GM12878 (cell line): ENCODE measurements around the gene ORAI3. TPM values are rescaled to one million over a fixed set of nuclear protein-coding genes. Genes with fewer than 3 reads are reported as not detected.

Source experiments
- BHLHE40 ChIP-seq, 2 experiments: fragments of 450-650 bp in 1 of 2; IDR thresholded peaks; 2 replicates each; pipeline ENCODE4 v1.6.1; 2011 to 2017; ENCODE audit warnings: low read depth in 2 of 2, borderline replicate concordance in 1 of 2, improper control_type of control experiment in 1 of 2, low read length in 1 of 2, mild to moderate bottlenecking in 1 of 2
- BMI1 ChIP-seq: fragments of 450-650 bp; IDR thresholded peaks from 2 replicates; pipeline ENCODE4 v1.6.1; 2016; ENCODE audit warnings: mild to moderate bottlenecking, moderate library complexity, borderline replicate concordance
- CREM ChIP-seq: IDR thresholded peaks from 2 replicates; pipeline ENCODE4 v1.6.1; 2014; ENCODE audit warnings: antibody characterized with exemption, low read depth
- HDGF ChIP-seq: fragments of 450-650 bp; IDR thresholded peaks from 2 replicates; pipeline ENCODE4 v1.6.1; 2016; ENCODE audit warnings: antibody characterized with exemption
- IKZF1 ChIP-seq: fragments of 450-650 bp; conservative IDR thresholded peaks from 2 replicates; pipeline ENCODE4 v1.6.1; 2017; ENCODE audit warnings: antibody characterized with exemption, mild to moderate bottlenecking
- MEF2B ChIP-seq: fragments of 450-650 bp; IDR thresholded peaks from 2 replicates; pipeline ENCODE4 v1.6.1; 2018; ENCODE audit warnings: mild to moderate bottlenecking, moderate library complexity; ENCODE audit not compliant: partially characterized antibody, poor library complexity, severe bottlenecking
- PAX8 ChIP-seq: fragments of 450-650 bp; IDR thresholded peaks from 2 replicates; pipeline ENCODE4 v1.6.1; 2017; ENCODE audit warnings: mild to moderate bottlenecking, moderate library complexity
- PML ChIP-seq: IDR thresholded peaks from 2 replicates; pipeline ENCODE4 v1.6.1; 2012; ENCODE audit warnings: low read length, inconsistent platforms
- SIX5 ChIP-seq: IDR thresholded peaks from 2 replicates; pipeline ENCODE4 v1.6.1; 2011; ENCODE audit warnings: mild to moderate bottlenecking, low read depth, low read length, moderate library complexity; ENCODE audit not compliant: severe bottlenecking
- TCF12 ChIP-seq: IDR thresholded peaks from 2 replicates; pipeline ENCODE4 v1.6.1; 2011; ENCODE audit warnings: low read depth, mild to moderate bottlenecking, low read length
- ZNF384 ChIP-seq: IDR thresholded peaks from 2 replicates; pipeline ENCODE4 v1.6.1; 2012; ENCODE audit warnings: low read depth, mild to moderate bottlenecking, low read length, improper control_type of control experiment, borderline replicate concordance
- polyA plus RNA-seq, 11 experiments: library from polyadenylated mRNA; depleted of rRNA in 4 of 11; unstranded in 6 of 11; stranded (reverse) in 5 of 11; fragments of >200 nt; fragmentation: Nextera tagmentation in 4 of 11; fragmentation: Illumina TruSeq in 1 of 11; extraction: Ambion mirVana in 4 of 11; extraction: Trizol in 1 of 11; gene quantifications; 1 replicate in 1 of 11; 2 replicates in 10 of 11; pipeline versions ENCODE4 v1.2.1 to v1.2.3, GENCODE V29; 2011 to 2016; ENCODE audit warnings: inconsistent platforms in 2 of 11, missing spikeins in 2 of 11, low read depth in 1 of 11
- total RNA-seq, 4 experiments: library from RNA; depleted of rRNA in 3 of 4; stranded (reverse); fragments of >200 nt in 3 of 4; fragmentation: Illumina TruSeq in 1 of 4; extraction: Trizol in 1 of 4; gene quantifications; 2 replicates each; pipeline versions ENCODE4 v1.2.1 to v1.2.3, GENCODE V29; 2013 to 2021
- TF ChIP-seq, protein P1 (sequence below): fragments of 450-650 bp; IDR thresholded peaks from 2 replicates; pipeline ENCODE4 v1.6.1; 2017; ENCODE audit warnings: mild to moderate bottlenecking, low read depth, inconsistent platforms; ENCODE audit not compliant: poor library complexity, severe bottlenecking
- TF ChIP-seq, protein P2 (sequence below): fragments of 450-650 bp; IDR thresholded peaks from 2 replicates; pipeline ENCODE4 v1.6.1; 2017; ENCODE audit warnings: mild to moderate bottlenecking, moderate library complexity
- TF ChIP-seq, protein P3 (sequence below): IDR thresholded peaks from 2 replicates; pipeline ENCODE4 v1.6.1; 2011; ENCODE audit warnings: low read depth, mild to moderate bottlenecking, low read length, moderate library complexity, borderline replicate concordance; ENCODE audit errors: extremely low read depth
- TF ChIP-seq, protein P4 (sequence below): fragments of 150-350 bp; IDR thresholded peaks from 2 replicates; pipeline ENCODE4 v1.6.1; 2016; ENCODE audit warnings: low read depth, low read length

The ORAI3 gene
- total and polyA plus RNA-seq, 10 of the 15 experiments (the other 5 are each of a cell fraction or from before 2014, with no cell fraction given) = 3.4 to 21.9 (median 16.2) TPM

DNA sequence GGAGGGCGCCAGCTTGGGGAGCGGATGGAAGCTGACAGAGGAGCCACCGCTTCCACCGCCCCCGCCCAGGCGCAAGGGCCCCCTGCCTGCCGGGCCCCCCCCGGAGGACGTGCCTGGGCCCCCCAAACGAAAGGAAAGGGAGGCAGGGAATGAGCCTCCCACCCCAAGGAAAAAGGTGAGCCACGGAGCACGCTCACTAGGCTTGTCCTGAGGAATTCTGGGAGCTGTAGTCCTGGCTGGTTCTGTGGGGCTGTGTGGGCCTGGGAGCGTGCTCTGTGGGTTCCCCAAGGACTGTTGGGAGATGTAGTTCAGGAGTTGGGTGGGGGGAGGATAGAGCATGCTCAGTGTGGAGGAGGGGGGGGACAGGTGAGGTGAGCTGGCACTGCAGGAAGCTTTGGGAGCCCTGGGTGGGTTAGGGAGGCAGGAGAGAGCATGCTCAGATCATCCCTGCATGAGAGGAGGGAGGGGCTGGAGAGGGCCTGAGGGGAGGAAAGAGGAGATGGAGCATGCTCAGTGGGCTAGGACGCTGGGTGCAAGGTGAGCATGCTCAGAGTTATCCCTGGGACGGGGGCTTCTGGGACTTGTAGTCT is 21.0 kb upstream of the ORAI3 start (continued):
- TF ChIP-seq ZNF384 = no peak
- TF ChIP-seq CREM = peak; percentile 32; the same call in 1 of the 2 replicates
- TF ChIP-seq PAX8 = no peak
- no peak for TF ChIP-seq BMI1
- no peak for TF ChIP-seq PML
- peak in 1 of 2 experiments; percentile 29; a peak in 1 of 4 replicates for TF ChIP-seq BHLHE40 (IDR thresholded peaks at IDR 0.05; ENCODE audit: borderline replicate concordance in 1 of 2, low read depth in 2 of 2, low read length in 1 of 2)
- TF ChIP-seq IKZF1 = peak; percentile 82
- TF ChIP-seq, protein P1, sequence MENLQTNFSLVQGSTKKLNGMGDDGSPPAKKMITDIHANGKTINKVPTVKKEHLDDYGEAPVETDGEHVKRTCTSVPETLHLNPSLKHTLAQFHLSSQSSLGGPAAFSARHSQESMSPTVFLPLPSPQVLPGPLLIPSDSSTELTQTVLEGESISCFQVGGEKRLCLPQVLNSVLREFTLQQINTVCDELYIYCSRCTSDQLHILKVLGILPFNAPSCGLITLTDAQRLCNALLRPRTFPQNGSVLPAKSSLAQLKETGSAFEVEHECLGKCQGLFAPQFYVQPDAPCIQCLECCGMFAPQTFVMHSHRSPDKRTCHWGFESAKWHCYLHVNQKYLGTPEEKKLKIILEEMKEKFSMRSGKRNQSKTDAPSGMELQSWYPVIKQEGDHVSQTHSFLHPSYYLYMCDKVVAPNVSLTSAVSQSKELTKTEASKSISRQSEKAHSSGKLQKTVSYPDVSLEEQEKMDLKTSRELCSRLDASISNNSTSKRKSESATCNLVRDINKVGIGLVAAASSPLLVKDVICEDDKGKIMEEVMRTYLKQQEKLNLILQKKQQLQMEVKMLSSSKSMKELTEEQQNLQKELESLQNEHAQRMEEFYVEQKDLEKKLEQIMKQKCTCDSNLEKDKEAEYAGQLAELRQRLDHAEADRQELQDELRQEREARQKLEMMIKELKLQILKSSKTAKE = no peak
- TF ChIP-seq, protein P2, sequence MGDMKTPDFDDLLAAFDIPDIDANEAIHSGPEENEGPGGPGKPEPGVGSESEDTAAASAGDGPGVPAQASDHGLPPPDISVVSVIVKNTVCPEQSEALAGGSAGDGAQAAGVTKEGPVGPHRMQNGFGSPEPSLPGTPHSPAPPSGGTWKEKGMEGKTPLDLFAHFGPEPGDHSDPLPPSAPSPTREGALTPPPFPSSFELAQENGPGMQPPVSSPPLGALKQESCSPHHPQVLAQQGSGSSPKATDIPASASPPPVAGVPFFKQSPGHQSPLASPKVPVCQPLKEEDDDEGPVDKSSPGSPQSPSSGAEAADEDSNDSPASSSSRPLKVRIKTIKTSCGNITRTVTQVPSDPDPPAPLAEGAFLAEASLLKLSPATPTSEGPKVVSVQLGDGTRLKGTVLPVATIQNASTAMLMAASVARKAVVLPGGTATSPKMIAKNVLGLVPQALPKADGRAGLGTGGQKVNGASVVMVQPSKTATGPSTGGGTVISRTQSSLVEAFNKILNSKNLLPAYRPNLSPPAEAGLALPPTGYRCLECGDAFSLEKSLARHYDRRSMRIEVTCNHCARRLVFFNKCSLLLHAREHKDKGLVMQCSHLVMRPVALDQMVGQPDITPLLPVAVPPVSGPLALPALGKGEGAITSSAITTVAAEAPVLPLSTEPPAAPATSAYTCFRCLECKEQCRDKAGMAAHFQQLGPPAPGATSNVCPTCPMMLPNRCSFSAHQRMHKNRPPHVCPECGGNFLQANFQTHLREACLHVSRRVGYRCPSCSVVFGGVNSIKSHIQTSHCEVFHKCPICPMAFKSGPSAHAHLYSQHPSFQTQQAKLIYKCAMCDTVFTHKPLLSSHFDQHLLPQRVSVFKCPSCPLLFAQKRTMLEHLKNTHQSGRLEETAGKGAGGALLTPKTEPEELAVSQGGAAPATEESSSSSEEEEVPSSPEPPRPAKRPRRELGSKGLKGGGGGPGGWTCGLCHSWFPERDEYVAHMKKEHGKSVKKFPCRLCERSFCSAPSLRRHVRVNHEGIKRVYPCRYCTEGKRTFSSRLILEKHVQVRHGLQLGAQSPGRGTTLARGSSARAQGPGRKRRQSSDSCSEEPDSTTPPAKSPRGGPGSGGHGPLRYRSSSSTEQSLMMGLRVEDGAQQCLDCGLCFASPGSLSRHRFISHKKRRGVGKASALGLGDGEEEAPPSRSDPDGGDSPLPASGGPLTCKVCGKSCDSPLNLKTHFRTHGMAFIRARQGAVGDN = no peak
- TF ChIP-seq HDGF = peak; percentile 96
- TF ChIP-seq, protein P3, sequence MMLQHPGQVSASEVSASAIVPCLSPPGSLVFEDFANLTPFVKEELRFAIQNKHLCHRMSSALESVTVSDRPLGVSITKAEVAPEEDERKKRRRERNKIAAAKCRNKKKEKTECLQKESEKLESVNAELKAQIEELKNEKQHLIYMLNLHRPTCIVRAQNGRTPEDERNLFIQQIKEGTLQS = no peak
- TF ChIP-seq, protein P4, sequence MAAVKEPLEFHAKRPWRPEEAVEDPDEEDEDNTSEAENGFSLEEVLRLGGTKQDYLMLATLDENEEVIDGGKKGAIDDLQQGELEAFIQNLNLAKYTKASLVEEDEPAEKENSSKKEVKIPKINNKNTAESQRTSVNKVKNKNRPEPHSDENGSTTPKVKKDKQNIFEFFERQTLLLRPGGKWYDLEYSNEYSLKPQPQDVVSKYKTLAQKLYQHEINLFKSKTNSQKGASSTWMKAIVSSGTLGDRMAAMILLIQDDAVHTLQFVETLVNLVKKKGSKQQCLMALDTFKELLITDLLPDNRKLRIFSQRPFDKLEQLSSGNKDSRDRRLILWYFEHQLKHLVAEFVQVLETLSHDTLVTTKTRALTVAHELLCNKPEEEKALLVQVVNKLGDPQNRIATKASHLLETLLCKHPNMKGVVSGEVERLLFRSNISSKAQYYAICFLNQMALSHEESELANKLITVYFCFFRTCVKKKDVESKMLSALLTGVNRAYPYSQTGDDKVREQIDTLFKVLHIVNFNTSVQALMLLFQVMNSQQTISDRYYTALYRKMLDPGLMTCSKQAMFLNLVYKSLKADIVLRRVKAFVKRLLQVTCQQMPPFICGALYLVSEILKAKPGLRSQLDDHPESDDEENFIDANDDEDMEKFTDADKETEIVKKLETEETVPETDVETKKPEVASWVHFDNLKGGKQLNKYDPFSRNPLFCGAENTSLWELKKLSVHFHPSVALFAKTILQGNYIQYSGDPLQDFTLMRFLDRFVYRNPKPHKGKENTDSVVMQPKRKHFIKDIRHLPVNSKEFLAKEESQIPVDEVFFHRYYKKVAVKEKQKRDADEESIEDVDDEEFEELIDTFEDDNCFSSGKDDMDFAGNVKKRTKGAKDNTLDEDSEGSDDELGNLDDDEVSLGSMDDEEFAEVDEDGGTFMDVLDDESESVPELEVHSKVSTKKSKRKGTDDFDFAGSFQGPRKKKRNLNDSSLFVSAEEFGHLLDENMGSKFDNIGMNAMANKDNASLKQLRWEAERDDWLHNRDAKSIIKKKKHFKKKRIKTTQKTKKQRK = no peak
- peak; percentile 89 for TF ChIP-seq SIX5
- no peak for TF ChIP-seq MEF2B
- TF ChIP-seq TCF12 = no peak
